Measurements from ENCODE around the gene MAP1A. TPM values are rescaled to one million over a fixed set of nuclear protein-coding genes. Genes with fewer than 3 reads are reported as not detected.

The MAP1A gene
- total RNA-seq, 2 donors from 2014 or later, result 6.2 to 21.9 TPM

GRCh38 chr15:43483297-43484128 is 33.9 kb upstream of the MAP1A start:
- H3K27me3 ChIP-seq (replicated peaks; ENCODE audit: insufficient read depth), result no peaks in the 10 kb centered on the region
- WGBS, result 62% methylated on average over 4 of the region's 4 CpGs
- no peak overlapping the region for H3K27ac ChIP-seq
- TF ChIP-seq POLR2AphosphoS5 (IDR thresholded peaks at IDR 0.05), result no peak
- TF ChIP-seq POLR2A (IDR thresholded peaks at IDR 0.05), result no peak
- TF ChIP-seq CTCF (IDR thresholded peaks at IDR 0.05), result peak in 3 of 4 experiments; percentile 8 to 27 (median 21)
- H3K4me3 ChIP-seq, result no peak overlapping the region
- intact Hi-C loops (cut with DNase I), result no loop called here
- no peaks in the 10 kb centered on the region for H3K4me1 ChIP-seq (replicated peaks)
- DNase-seq (ENCODE audit: low spot score), result no peak
- no peaks in the 10 kb centered on the region for H3K9me3 ChIP-seq
- no peaks in the 10 kb centered on the region for H3K36me3 ChIP-seq

DNA sequence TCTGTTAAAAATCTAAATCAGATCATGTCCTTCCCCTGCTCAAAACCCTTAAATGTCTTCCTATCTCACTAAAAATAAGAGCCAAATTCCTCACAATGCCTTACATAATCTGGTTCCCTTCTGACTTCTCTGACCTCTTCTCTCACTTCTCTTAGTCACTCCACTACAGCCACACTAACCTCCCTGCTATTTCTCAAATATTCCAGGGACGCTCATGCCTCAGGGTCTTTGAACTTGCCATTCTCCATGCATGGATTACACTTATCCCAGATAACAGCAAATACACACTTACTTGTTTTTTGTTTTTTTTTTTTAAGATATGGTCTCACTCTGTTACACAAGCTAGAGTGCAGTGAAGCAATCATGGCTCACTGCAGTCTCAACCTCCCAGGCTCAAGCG is 33.0 kb upstream of the MAP1A start:
- Histone ChIP-seq H3K4me1 (replicated peaks) (no peaks in the 10 kb centered on the region), H3K36me3 (no peaks in the 10 kb centered on the region), H3K9me3 (no peaks in the 10 kb centered on the region), H3K4me3 (no peak overlapping the region), H3K27me3 (replicated peaks; ENCODE audit: insufficient read depth) (no peaks in the 10 kb centered on the region), H3K27ac (no peak overlapping the region)
- intact Hi-C loops (cut with DNase I), result no loop called here
- no peak for DNase-seq (ENCODE audit: low spot score)
- 96% methylated on average over 2 of the region's 2 CpGs for WGBS
- TF ChIP-seq POLR2A (IDR thresholded peaks at IDR 0.05) (no peak), POLR2AphosphoS5 (IDR thresholded peaks at IDR 0.05) (no peak), CTCF (IDR thresholded peaks at IDR 0.05) (no peak)

- DNase-seq (ENCODE audit: low spot score), result no peak
- H3K36me3 ChIP-seq, result no peaks in the 10 kb centered on the region
- no peaks in the 10 kb centered on the region for H3K4me1 ChIP-seq (replicated peaks)
- intact Hi-C loops (cut with DNase I), result no loop called here
- H3K27ac ChIP-seq, result no peak overlapping the region
- TF ChIP-seq POLR2AphosphoS5 (IDR thresholded peaks at IDR 0.05) (no peak), POLR2A (IDR thresholded peaks at IDR 0.05) (no peak), CTCF (IDR thresholded peaks at IDR 0.05) (no peak)
- no peaks in the 10 kb centered on the region for H3K9me3 ChIP-seq
- no peak overlapping the region for H3K4me3 ChIP-seq
- WGBS, result 85% methylated on average over 6 of the region's 6 CpGs
- H3K27me3 ChIP-seq (replicated peaks; ENCODE audit: insufficient read depth), result no peaks in the 10 kb centered on the region
Measured at GRCh38 chr15:43487271-43487895, 30.0 kb upstream of the MAP1A start.

GRCh38 chr15:43488790-43489189 is 28.6 kb upstream of the MAP1A start:
- no peak for DNase-seq (ENCODE audit: low spot score)
- Histone ChIP-seq H3K4me1 (replicated peaks) (no peaks in the 10 kb centered on the region), H3K36me3 (no peaks in the 10 kb centered on the region), H3K4me3 (no peak overlapping the region), H3K27ac (no peak overlapping the region), H3K9me3 (no peaks in the 10 kb centered on the region), H3K27me3 (replicated peaks; ENCODE audit: insufficient read depth) (no peaks in the 10 kb centered on the region)
- no peak for TF ChIP-seq POLR2AphosphoS5 (IDR thresholded peaks at IDR 0.05)
- no peak for TF ChIP-seq CTCF (IDR thresholded peaks at IDR 0.05)
- TF ChIP-seq POLR2A (IDR thresholded peaks at IDR 0.05), result no peak
- intact Hi-C loops (cut with DNase I), result no loop called here
- WGBS, result 91% methylated on average over 3 of the region's 3 CpGs
